HG02840 (cell line): ENCODE measurements around the gene CCDC57.
"Not testable (repeated sequence)": the region's sequence is repeated elsewhere in the genome, so short reads cannot be mapped to it uniquely, and the experiment has no call there.

Experiments used
- ATAC-seq: cut with Tn5 transposase; IDR thresholded peaks from one replicate; pipeline ENCODE4 v1.9.1; 2021; ENCODE audit warnings: mild to moderate bottlenecking, moderate library complexity, moderate number of reproducible peaks; ENCODE audit not compliant: unreplicated experiment, low FRiP score

The CCDC57 gene

GRCh38 chr17:82226146-82226808 is 13.6 kb upstream of the CCDC57 start:
- no peak for ATAC-seq

GRCh38 chr17:82225368-82226029 is 12.9 kb upstream of the CCDC57 start:
- no peak for ATAC-seq

- no peak for ATAC-seq
Observed at GRCh38 chr17:82224666-82225065, 12.0 kb upstream of the CCDC57 start.

GRCh38 chr17:82223517-82223916 is 10.9 kb upstream of the CCDC57 start:
- no peak for ATAC-seq

GRCh38 chr17:82222816-82223215 is 10.2 kb upstream of the CCDC57 start:
- ATAC-seq = no peak

- no peak for ATAC-seq
Observed at GRCh38 chr17:82221341-82221902, 8.8 kb upstream of the CCDC57 start.

- no peak for ATAC-seq
Observed at GRCh38 chr17:82219753-82220709, 7.4 kb upstream of the CCDC57 start.

- ATAC-seq = no peak
Observed at GRCh38 chr17:82219083-82219482, 6.4 kb upstream of the CCDC57 start.

- no peak for ATAC-seq
Observed at GRCh38 chr17:82218349-82219075, 5.9 kb upstream of the CCDC57 start.

GRCh38 chr17:82217530-82218204 is 5.0 kb upstream of the CCDC57 start:
- no peak for ATAC-seq

- no peak for ATAC-seq
Observed at GRCh38 chr17:82217120-82217529, 4.5 kb upstream of the CCDC57 start.

- no peak for ATAC-seq
Observed at GRCh38 chr17:82216301-82217119, 3.9 kb upstream of the CCDC57 start.

GRCh38 chr17:82215972-82216300 is 3.3 kb upstream of the CCDC57 start:
- ATAC-seq = no peak

- ATAC-seq = no peak
Observed at GRCh38 chr17:82215095-82215971, 2.7 kb upstream of the CCDC57 start.

GRCh38 chr17:82214012-82214628 is 1.5 kb upstream of the CCDC57 start:
- ATAC-seq = no peak

- ATAC-seq = peak; percentile 12
Observed at GRCh38 chr17:82213251-82214011, 789 bp upstream of the CCDC57 start.

GRCh38 chr17:82210655-82211054 is 2.0 kb downstream of the CCDC57 start:
- not testable (repeated sequence) for ATAC-seq
